Measurements from ENCODE around the gene USP33. TPM values are rescaled to one million over a fixed set of nuclear protein-coding genes. Genes with fewer than 3 reads are reported as not detected.

The USP33 gene
- total and polyA plus RNA-seq, 2 of the 8 experiments (the other 6 are each of a cell fraction or from before 2014, with no cell fraction given): 20.0 to 55.5 TPM

GRCh38 chr1:77706321-77706720, 53.3 kb downstream of the USP33 start:
- Histone ChIP-seq H3K36me3 (ENCODE audit: control insufficient read depth in 2 of 4, insufficient read depth in 4 of 4, low read length in 3 of 4) (peaks cover 0 to 15% (median 7%) of the 10 kb centered on the region in 4 experiments; a peak in 5 of 8 replicates), H3K79me2 (ENCODE audit: control insufficient read depth in 1 of 2, insufficient read depth in 2 of 2, low read length in 2 of 2) (no peaks in the 10 kb centered on the region), H4K20me1 (replicated peaks in 1 of 2; ENCODE audit: control insufficient read depth in 1 of 2, insufficient read depth in 2 of 2, low read length in 2 of 2) (no peaks in the 10 kb centered on the region), H2BK15ac (ENCODE audit: low read length) (no peak overlapping the region), H3K23ac (ENCODE audit: insufficient read length) (no peak overlapping the region), H4K91ac (replicated peaks; ENCODE audit: insufficient read length, low read length) (no peak overlapping the region), H2BK12ac (ENCODE audit: low read depth, low read length) (no peak overlapping the region), H2BK20ac (ENCODE audit: low read length) (no peak overlapping the region), H3K9ac (replicated peaks in 1 of 4; ENCODE audit: extremely low read depth in 1 of 4, low read depth in 3 of 4, low read length in 3 of 4) (no peak overlapping the region), H3K4me1 (replicated peaks in 1 of 4; ENCODE audit: control insufficient read depth in 3 of 4, insufficient read depth in 4 of 4, low read length in 3 of 4) (no peaks in the 10 kb centered on the region), H2AFZ (ENCODE audit: low read length) (no peak overlapping the region), H3K27me3 (replicated peaks in 1 of 4; ENCODE audit: control insufficient read depth in 3 of 4, extremely low read depth in 1 of 4, insufficient read depth in 3 of 4, low read length in 3 of 4) (no peaks in the 10 kb centered on the region), H3K27ac (ENCODE audit: low read depth, low read length) (no peak overlapping the region), H2BK5ac (ENCODE audit: low read depth, low read length) (no peak overlapping the region), H3K9me3 (ENCODE audit: insufficient read depth in 2 of 2, low read depth in 1 of 2, low read length in 1 of 2) (no peaks in the 10 kb centered on the region), H3K56ac (replicated peaks; ENCODE audit: insufficient read length, low read depth, low read length) (no peak overlapping the region), H4K8ac (ENCODE audit: extremely low read depth, insufficient read depth, low read length) (no peak overlapping the region), H2AK5ac (ENCODE audit: low read depth, low read length) (no peak overlapping the region), H3K18ac (ENCODE audit: extremely low read depth, low read length) (no peak overlapping the region), H3K23me2 (ENCODE audit: low read depth, low read length) (no peaks in the 10 kb centered on the region; the same call in 1 of the 2 replicates), H3K4me3 (ENCODE audit: extremely low read depth in 1 of 4, insufficient read depth in 2 of 4, low read depth in 3 of 4, low read length in 4 of 4) (no peak overlapping the region), H4K5ac (ENCODE audit: insufficient read length, low read depth, low read length) (no peak overlapping the region), H3K14ac (ENCODE audit: insufficient read length) (no peak overlapping the region), H3K4ac (replicated peaks; ENCODE audit: insufficient read length, low read depth, low read length) (no peak overlapping the region), H2BK120ac (replicated peaks; ENCODE audit: low read depth, low read length) (no peak overlapping the region), H3K4me2 (ENCODE audit: insufficient read depth in 1 of 2, low read depth in 2 of 2, low read length in 2 of 2) (no peak overlapping the region), H3K79me1 (ENCODE audit: low read depth, low read length) (no peaks in the 10 kb centered on the region)
- ChIA-PET POLR2A (ENCODE audit: partially characterized antibody) (no interaction called here), CTCF (ENCODE audit: partially characterized antibody) (no interaction called here)
- FAIRE-seq (no peak), DNase-seq (ENCODE audit: low read depth in 1 of 2, low spot score in 2 of 2) (no peak)
- TF ChIP-seq EP300 (IDR thresholded peaks at IDR 0.05; ENCODE audit: borderline replicate concordance in 1 of 2, low read depth in 2 of 2, low read length in 2 of 2) (no peak), MAFK (IDR thresholded peaks at IDR 0.05; ENCODE audit: low read depth, low read length) (no peak), SP4 (IDR thresholded peaks at IDR 0.05; ENCODE audit: low read length) (no peak), CHD1 (IDR thresholded peaks at IDR 0.05; ENCODE audit: low read depth, low read length) (no peak), ATF2 (IDR thresholded peaks at IDR 0.05; ENCODE audit: low read length) (no peak), YY1 (IDR thresholded peaks at IDR 0.05; ENCODE audit: low read depth, low read length) (no peak), NANOG (IDR thresholded peaks at IDR 0.05; ENCODE audit: insufficient read depth, low read depth, low read length, poor library complexity, severe bottlenecking) (no peak), CEBPB (IDR thresholded peaks at IDR 0.05; ENCODE audit: low read depth, low read length) (no peak), BRCA1 (IDR thresholded peaks at IDR 0.05; ENCODE audit: low read depth, low read length) (no peak)
- 87% methylated on average over 4 of the region's 4 CpGs; no CpG with 5 or more reads in 1 of the 2 experiments for WGBS, 2 experiments (ENCODE audit: extremely low coverage in 1 of 2, insufficient coverage in 1 of 2, insufficient read length in 1 of 2, insufficient replicate concordance in 2 of 2, low coverage in 1 of 2, low lambda C conversion rate in 2 of 2, missing lambda C conversion rate in 1 of 2)

All from H1 (cell line).